Lower leg skin (tissue), 3 donors: ENCODE results near the gene ELMOD2.

Source experiments
- POLR2A ChIP-seq, 2 donors: fragments of 450-650 bp; IDR thresholded peaks; one replicate each; pipeline ENCODE4 v1.6.1; 2016 to 2017; ENCODE audit warnings: antibody characterized with exemption in 2 of 2, mild to moderate bottlenecking in 1 of 2, moderate library complexity in 1 of 2
- TF ChIP-seq, protein P1 (sequence below), 3 donors: fragments of 450-650 bp; IDR thresholded peaks; one replicate each; pipeline ENCODE4 v1.5.1; 2016; ENCODE audit warnings: antibody characterized with exemption in 3 of 3, mild to moderate bottlenecking in 3 of 3, moderate library complexity in 2 of 3

DNA sequence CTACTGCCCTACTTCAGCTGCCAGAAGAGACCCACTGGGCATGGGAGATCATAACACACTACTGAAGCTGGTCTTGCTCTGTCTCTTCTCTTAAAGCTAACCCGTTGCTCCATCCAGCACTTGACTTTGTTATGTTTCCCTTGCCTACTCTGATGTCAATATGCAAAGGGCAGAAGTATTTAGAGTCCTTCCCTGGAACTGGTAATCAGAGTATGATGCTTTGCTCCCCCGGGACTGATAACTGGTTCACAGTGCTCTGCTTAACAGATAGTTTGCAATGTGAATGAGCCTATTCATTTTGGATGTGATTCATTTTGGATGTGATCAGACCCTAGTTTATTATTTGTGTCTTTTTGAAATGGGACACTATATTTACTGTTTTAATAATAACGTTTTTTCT is 57.1 kb downstream of the ELMOD2 start:
- TF ChIP-seq, protein P1, sequence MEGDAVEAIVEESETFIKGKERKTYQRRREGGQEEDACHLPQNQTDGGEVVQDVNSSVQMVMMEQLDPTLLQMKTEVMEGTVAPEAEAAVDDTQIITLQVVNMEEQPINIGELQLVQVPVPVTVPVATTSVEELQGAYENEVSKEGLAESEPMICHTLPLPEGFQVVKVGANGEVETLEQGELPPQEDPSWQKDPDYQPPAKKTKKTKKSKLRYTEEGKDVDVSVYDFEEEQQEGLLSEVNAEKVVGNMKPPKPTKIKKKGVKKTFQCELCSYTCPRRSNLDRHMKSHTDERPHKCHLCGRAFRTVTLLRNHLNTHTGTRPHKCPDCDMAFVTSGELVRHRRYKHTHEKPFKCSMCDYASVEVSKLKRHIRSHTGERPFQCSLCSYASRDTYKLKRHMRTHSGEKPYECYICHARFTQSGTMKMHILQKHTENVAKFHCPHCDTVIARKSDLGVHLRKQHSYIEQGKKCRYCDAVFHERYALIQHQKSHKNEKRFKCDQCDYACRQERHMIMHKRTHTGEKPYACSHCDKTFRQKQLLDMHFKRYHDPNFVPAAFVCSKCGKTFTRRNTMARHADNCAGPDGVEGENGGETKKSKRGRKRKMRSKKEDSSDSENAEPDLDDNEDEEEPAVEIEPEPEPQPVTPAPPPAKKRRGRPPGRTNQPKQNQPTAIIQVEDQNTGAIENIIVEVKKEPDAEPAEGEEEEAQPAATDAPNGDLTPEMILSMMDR (IDR thresholded peaks at IDR 0.05): no peak
- no peak for TF ChIP-seq POLR2A (IDR thresholded peaks at IDR 0.05)
